ENCODE results near the gene RAD51B.

DNA sequence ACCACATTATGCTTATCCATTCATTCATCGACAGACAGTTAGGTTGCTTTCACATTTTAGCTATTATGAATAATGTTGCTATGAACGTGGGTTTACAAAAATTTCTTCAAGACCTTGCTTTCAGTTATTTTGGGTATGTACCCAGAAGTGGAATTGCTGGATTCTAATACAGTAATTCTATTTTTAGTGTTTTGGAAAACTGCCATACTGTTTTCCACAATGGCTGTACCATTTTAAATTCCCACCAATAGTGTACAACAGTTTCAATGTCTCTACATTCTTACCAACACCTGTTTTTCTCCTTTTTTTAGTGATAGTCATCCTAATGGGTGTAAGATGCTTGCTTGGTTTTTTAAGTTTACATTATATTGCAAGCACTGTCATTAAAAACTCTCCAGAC, 825.8 kb downstream of the RAD51B start:
- TF ChIP-seq POLR2AphosphoS5 (IDR thresholded peaks at IDR 0.05; ENCODE audit: borderline replicate concordance, low read depth, low read length) (no peak), EZH2 (IDR thresholded peaks at IDR 0.05) (no peak), FOXP2 (optimal IDR thresholded peaks at IDR 0.05; ENCODE audit: control extremely low read depth, extremely low read length, insufficient read depth) (no peak)
